NOMO-1 treated with DMSO at 0.1 percent for 48 hours (cell line): ENCODE measurements around the gene RADX.

Experiments
- DNase-seq: peaks from one replicate; lab custom pipeline; 2025; ENCODE audit not compliant: unreplicated experiment; lab: John Stamatoyannopoulos, UW

The RADX gene

GRCh38 chrX:106680716-106681115, 68.9 kb downstream of the RADX start:
- no peak for DNase-seq

DNA sequence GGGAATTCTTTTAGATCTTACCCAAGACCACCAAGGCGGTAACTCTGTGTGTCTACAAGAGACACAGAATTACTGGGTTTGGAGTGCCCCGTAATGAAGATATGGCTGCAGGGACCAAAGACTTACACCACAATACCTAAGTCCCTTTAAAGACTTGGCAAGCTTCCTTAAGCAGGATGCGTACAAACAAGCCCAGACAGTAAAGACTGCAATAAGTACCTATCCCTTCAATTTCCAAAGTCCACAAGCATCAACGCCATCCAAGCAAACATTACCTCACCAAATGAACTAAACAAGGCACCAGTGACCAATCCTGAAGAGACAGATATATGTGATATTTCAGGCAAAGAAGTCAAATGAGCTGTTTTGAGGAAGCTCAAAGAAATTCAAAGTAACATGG, 72.4 kb downstream of the RADX start:
- DNase-seq = no peak

GRCh38 chrX:106692425-106693065, 80.8 kb downstream of the RADX start:
- DNase-seq = no peak

GRCh38 chrX:106696502-106696901, 84.7 kb downstream of the RADX start:
- no peak for DNase-seq

DNA sequence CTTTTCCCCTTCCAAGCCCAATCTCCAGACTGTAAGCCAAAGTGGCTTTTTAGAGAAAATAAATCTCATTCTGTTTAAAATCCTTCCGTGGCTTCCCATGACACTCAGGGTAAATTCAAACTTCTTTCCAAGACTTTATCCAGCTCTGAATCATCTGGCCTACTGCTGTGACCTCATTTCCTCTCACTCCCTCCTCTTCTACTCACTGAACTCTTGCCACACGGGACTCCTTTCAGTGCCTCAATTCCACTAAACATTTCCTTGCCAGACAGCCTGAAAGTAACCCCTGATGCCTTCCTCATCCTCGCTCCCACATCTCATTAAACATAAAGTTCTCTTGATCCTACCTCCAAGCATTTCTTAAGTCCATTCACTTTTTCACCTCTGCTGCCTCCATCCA, 86.9 kb downstream of the RADX start:
- DNase-seq = no peak

DNA sequence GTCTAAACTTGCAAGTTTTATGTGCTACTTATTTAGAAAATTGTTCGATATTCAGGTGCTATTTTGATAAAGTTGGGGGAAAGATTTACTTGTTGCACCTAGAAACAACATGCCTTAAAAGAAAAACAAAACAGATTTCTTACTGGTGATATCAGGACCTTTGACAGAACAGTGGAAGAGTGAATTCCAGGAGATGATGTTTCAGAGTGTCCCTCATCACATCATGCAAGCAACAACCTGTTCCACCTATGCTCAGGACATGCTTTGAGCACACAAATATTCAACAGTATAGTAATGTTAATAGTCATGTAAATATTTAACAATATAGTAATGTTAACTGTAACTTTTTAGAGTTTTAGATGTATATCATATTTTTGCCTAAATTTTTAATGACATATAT, 90.9 kb downstream of the RADX start:
- no peak for DNase-seq

GRCh38 chrX:106706466-106706865, 94.7 kb downstream of the RADX start:
- DNase-seq = no peak

- DNase-seq = no peak
These were observed 96.1 kb downstream of the RADX start for GRCh38 chrX:106707771-106708454.

- DNase-seq = no peak
These were observed 99.0 kb downstream of the RADX start for GRCh38 chrX:106710771-106711170.

- no peak for DNase-seq
These were observed 99.6 kb downstream of the RADX start for GRCh38 chrX:106711375-106711774.

DNA sequence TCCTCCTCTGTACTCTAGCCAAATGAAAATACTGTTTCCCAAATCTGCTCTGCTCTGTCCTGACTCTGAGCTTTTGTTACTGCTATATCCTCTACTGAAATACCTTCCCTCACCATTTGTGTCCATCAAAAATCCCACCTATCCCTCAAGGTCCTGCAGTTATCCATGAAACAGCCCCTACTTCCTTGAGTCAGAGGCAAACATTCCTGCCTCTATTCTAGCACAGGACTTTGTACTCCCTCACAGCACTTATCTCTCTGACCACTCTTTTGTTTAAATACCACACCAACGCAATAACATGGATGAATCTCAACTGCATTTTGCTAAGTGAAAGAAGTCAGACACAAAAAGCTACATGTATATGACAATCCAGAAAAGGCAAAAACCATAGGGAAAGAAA, 104.2 kb downstream of the RADX start:
- no peak for DNase-seq

DNA sequence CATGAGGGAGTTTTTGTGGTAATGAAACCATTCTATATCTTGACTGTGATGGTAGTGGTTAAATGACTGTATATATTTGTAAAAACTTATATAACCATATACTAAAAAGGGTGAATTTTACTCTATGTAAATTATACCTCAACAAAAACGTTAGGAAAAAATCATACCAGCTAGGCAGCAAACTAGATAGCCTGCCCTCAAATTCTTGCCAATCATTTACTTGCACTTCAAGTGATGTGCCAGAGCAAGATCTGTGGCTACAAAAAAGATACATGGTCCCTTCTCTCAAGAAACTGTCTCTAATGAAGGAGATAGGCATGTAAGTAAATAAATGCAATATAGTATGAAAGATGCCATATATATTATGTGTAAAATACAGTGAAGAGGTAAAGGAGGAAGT, 104.7 kb downstream of the RADX start:
- no peak for DNase-seq

DNA sequence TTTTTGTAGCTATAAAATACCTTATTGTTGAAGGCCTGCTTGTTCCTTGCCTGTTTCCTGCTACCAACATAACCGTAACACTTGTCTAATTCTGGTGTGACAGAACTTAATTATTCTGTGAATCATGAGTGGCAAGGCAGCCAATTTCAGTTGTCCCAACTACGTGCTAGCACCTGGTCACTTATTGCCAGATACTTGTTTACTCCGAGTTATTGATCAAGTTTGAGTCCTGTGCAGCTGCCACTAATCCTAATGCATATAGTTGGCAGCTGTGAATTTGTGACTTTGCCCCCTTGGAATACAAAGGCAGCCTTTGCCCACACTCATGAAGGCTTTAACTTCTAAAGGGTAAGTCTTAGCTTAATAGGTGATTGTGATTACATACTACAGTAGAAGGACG, 106.9 kb downstream of the RADX start:
- DNase-seq = no peak

DNA sequence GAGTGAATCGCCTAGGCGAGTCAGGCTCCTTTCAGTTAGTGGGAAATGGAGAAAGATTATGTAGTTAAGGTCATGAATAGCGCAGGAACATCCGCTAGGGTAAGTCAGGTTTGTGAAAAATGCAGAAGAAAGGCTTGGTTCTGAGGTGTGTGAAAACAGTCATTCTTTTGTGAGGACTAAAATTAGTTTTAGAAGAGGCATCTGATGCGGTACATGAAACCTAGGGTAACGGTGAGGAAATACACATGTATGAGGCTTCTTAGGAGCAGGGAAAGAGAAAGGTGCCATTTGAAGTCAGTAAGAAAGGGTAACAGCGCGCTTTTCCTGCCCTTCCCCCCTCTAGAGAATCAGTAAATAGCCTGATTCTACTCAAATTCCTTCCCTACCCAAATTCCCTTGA, 114.2 kb downstream of the RADX start:
- DNase-seq = no peak

DNA sequence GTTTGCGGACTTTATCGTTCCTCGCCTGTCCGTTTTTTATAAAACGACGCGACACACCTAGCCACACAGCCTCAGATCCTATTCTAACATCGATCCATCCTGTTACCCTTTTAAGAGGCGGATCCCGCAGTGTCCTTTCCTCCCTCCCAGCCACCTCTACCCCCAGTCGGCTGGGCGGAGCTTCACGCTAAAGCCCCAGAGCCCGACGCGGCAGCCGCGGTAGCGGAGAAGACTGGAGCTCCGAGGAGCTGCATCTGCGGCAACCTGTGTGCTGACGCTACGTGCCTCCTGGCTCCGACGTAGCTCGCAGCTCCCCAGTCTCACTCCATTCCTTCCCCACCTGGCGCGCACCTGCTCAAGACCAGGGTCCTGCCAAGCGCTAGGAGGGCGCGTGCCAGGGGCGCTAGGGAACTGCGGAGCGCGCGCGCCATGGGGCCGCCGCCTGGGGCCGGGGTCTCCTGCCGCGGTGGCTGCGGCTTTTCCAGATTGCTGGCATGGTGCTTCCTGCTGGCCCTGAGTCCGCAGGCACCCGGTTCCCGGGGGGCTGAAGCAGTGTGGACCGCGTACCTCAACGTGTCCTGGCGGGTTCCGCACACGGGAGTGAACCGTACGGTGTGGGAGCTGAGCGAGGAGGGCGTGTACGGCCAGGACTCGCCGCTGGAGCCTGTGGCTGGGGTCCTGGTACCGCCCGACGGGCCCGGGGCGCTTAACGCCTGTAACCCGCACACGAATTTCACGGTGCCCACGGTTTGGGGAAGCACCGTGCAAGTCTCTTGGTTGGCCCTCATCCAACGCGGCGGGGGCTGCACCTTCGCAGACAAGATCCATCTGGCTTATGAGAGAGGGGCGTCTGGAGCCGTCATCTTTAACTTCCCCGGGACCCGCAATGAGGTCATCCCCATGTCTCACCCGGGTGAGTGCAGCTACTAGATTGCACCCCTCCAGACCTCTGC, 115.0 kb downstream of the RADX start, which contains the start of gene RNF128:
Gene RNF128 (plus strand): TSS at position 217 of the 953 bp plus-strand sequence. CDS start 213 bp downstream, at position 430.
- no peak for DNase-seq

- no peak for DNase-seq
These were observed 116.6 kb downstream of the RADX start for GRCh38 chrX:106728337-106728736.
